Osteocyte (in vitro differentiated cells): ENCODE measurements around the gene DLG2. TPM values are rescaled to one million over a fixed set of nuclear protein-coding genes. Genes with fewer than 3 reads are reported as not detected.

Source experiments
- DNase-seq: peaks from one replicate; pipeline ENCODE4 v3.0.0; 2021; ENCODE audit warnings: mixed read lengths; ENCODE audit not compliant: unreplicated experiment; ENCODE audit errors: extremely low spot score
- H3K27ac Mint-ChIP-seq: one replicate; pipeline ENCODE4 v1.8.0; 2021; ENCODE audit warnings: mild to moderate bottlenecking, mixed read lengths; ENCODE audit not compliant: unreplicated experiment
- H3K27me3 Mint-ChIP-seq: one replicate; pipeline ENCODE4 v1.8.0; 2021; ENCODE audit warnings: mixed read lengths; ENCODE audit not compliant: unreplicated experiment
- H3K36me3 Mint-ChIP-seq: one replicate; pipeline ENCODE4 v1.8.0; 2021; ENCODE audit warnings: mixed read lengths; ENCODE audit not compliant: unreplicated experiment
- H3K4me1 Mint-ChIP-seq: one replicate; pipeline ENCODE4 v1.8.0; 2021; ENCODE audit warnings: mixed read lengths; ENCODE audit not compliant: unreplicated experiment
- H3K4me3 Mint-ChIP-seq: one replicate; pipeline ENCODE4 v1.8.0; 2021; ENCODE audit warnings: mild to moderate bottlenecking, moderate library complexity, mixed read lengths; ENCODE audit not compliant: unreplicated experiment
- H3K9me3 Mint-ChIP-seq: one replicate; pipeline ENCODE4 v1.8.0; 2021; ENCODE audit warnings: mixed read lengths; ENCODE audit not compliant: unreplicated experiment
- CTCF ChIP-seq: fragments of 200-600 bp; sonication (generic); IDR thresholded peaks from 2 replicates; pipeline ENCODE4 v1.5.0; 2021; ENCODE audit warnings: antibody characterized with exemption, mild to moderate bottlenecking, moderate library complexity
- total RNA-seq: library from RNA; stranded (reverse); gene quantifications from 2 replicates; pipeline ENCODE4 v1.2.1, GENCODE V29; 2021

DLG2 gene
- total RNA-seq, 1 donor from 2014 or later: 2.1 TPM

GRCh38 chr11:84292006-84292405 is 1335.1 kb downstream of the DLG2 start:
- H3K27ac Mint-ChIP-seq: no peak overlapping the region
- no peak for DNase-seq
- no peak overlapping the region for H3K4me3 Mint-ChIP-seq
- H3K4me1 Mint-ChIP-seq: peaks cover 6% of the 10 kb centered on the region
- no peak for TF ChIP-seq CTCF
- no peaks in the 10 kb centered on the region for H3K36me3 Mint-ChIP-seq
- H3K9me3 Mint-ChIP-seq: no peaks in the 10 kb centered on the region
- no peaks in the 10 kb centered on the region for H3K27me3 Mint-ChIP-seq

- no peaks in the 10 kb centered on the region for H3K9me3 Mint-ChIP-seq
- DNase-seq: no peak
- H3K4me3 Mint-ChIP-seq: no peak overlapping the region
- no peaks in the 10 kb centered on the region for H3K36me3 Mint-ChIP-seq
- TF ChIP-seq CTCF: no peak
- no peaks in the 10 kb centered on the region for H3K27me3 Mint-ChIP-seq
- peaks cover 6% of the 10 kb centered on the region for H3K4me1 Mint-ChIP-seq
- no peak overlapping the region for H3K27ac Mint-ChIP-seq
Observed at GRCh38 chr11:84290647-84291046, 1336.5 kb downstream of the DLG2 start.

- TF ChIP-seq CTCF: no peak
- DNase-seq: no peak
Observed at GRCh38 chr11:84289381-84289906, 1337.7 kb downstream of the DLG2 start.

GRCh38 chr11:84273541-84273940 is 1353.6 kb downstream of the DLG2 start:
- Mint-ChIP-seq H3K27ac (no peak overlapping the region), H3K4me3 (no peak overlapping the region), H3K27me3 (peaks cover 2% of the 10 kb centered on the region), H3K9me3 (no peaks in the 10 kb centered on the region), H3K36me3 (no peaks in the 10 kb centered on the region), H3K4me1 (no peaks in the 10 kb centered on the region)
- no peak for TF ChIP-seq CTCF
- DNase-seq: no peak

More at GRCh38 chr11:84289381-84289906, 1337.7 kb downstream of the DLG2 start:
- H3K4me3 Mint-ChIP-seq: no peak overlapping the region
- no peaks in the 10 kb centered on the region for H3K9me3 Mint-ChIP-seq
- H3K36me3 Mint-ChIP-seq: no peaks in the 10 kb centered on the region
- no peaks in the 10 kb centered on the region for H3K27me3 Mint-ChIP-seq
- peaks cover 6% of the 10 kb centered on the region for H3K4me1 Mint-ChIP-seq
- H3K27ac Mint-ChIP-seq: no peak overlapping the region

- no peaks in the 10 kb centered on the region for H3K4me1 Mint-ChIP-seq
- no peaks in the 10 kb centered on the region for H3K36me3 Mint-ChIP-seq
- TF ChIP-seq CTCF: no peak
- no peaks in the 10 kb centered on the region for H3K9me3 Mint-ChIP-seq
- no peak overlapping the region for H3K4me3 Mint-ChIP-seq
- H3K27me3 Mint-ChIP-seq: peaks cover 2% of the 10 kb centered on the region
- H3K27ac Mint-ChIP-seq: no peak overlapping the region
- no peak for DNase-seq
Observed at GRCh38 chr11:84270466-84270865, 1356.7 kb downstream of the DLG2 start.
